Measurements from ENCODE around the gene ALDH1L1. TPM values are rescaled to one million over a fixed set of nuclear protein-coding genes. Genes with fewer than 3 reads are reported as not detected.

The ALDH1L1 gene
- total and polyA plus RNA-seq, 2 of the 8 experiments (the other 6 are each of a cell fraction or from before 2014, with no cell fraction given) = 0.98 to 1.6 TPM

GRCh38 chr3:126136428-126137220 lies 43.8 kb downstream of the ALDH1L1 start (continued):
- TF ChIP-seq E2F6 (IDR thresholded peaks at IDR 0.05) (no peak), POLR2A (IDR thresholded peaks at IDR 0.05; ENCODE audit: control extremely low read depth in 1 of 2, low read depth in 2 of 2, low read length in 2 of 2) (no peak), CBX8 (IDR thresholded peaks at IDR 0.05; ENCODE audit: borderline replicate concordance, low read depth, low read length) (no peak), KDM5A (IDR thresholded peaks at IDR 0.05; ENCODE audit: low read length) (no peak), SRF (IDR thresholded peaks at IDR 0.05; ENCODE audit: low read depth, low read length) (no peak), GABPA (IDR thresholded peaks at IDR 0.05; ENCODE audit: borderline replicate concordance, insufficient read depth, low read length) (no peak), CBX5 (IDR thresholded peaks at IDR 0.05; ENCODE audit: low read depth, low read length) (no peak), SUZ12 (IDR thresholded peaks at IDR 0.05; ENCODE audit: low read length) (no peak), SP1 (IDR thresholded peaks at IDR 0.05; ENCODE audit: low read depth, low read length) (no peak)
